WTC11 (cell line): ENCODE data around the gene KCNS3. TPM values are rescaled to one million over a fixed set of nuclear protein-coding genes. Genes with fewer than 3 reads are reported as not detected.

Source experiments
- ATAC-seq: fragments of 200-7000 bp; cut with Tn5 transposase; 2 replicates; pipeline ENCODE4 v1.10.0; 2021; ENCODE audit warnings: mild to moderate bottlenecking, moderate library complexity
- CTCF ChIA-PET: fragments of 300-600 bp; sonication (Branson Sonifier 250); formaldehyde crosslinking; loops from one replicate; lab custom pipeline; 2021; ENCODE audit warnings: antibody characterized with exemption; lab: Charles Lee
- POLR2A ChIA-PET: fragments of 350-600 bp; sonication (Branson Sonifier 250); formaldehyde crosslinking; loops from one replicate; lab custom pipeline; 2021; ENCODE audit warnings: antibody characterized with exemption; lab: Charles Lee
- DNase-seq: peaks from one replicate; pipeline ENCODE4 v3.0.0; 2021; ENCODE audit warnings: low spot score
- H3K27ac Mint-ChIP-seq: 2 replicates; pipeline ENCODE4 v1.8.0; 2021; ENCODE audit warnings: mixed read lengths
- H3K27me3 Mint-ChIP-seq: 2 replicates; pipeline ENCODE4 v1.8.0; 2021; ENCODE audit warnings: low read depth, mild to moderate bottlenecking, moderate library complexity, mixed read lengths
- H3K36me3 Mint-ChIP-seq: 2 replicates; pipeline ENCODE4 v1.8.0; 2021; ENCODE audit warnings: mixed read lengths
- H3K4me1 Mint-ChIP-seq: 2 replicates; pipeline ENCODE4 v1.8.0; 2022; ENCODE audit warnings: mixed read lengths
- H3K4me3 Mint-ChIP-seq: 2 replicates; pipeline ENCODE4 v1.8.0; 2021; ENCODE audit warnings: mild to moderate bottlenecking, moderate library complexity, mixed read lengths
- H3K9me3 Mint-ChIP-seq: 2 replicates; pipeline ENCODE4 v1.8.0; 2021; ENCODE audit warnings: mixed read lengths
- AFF4 ChIP-seq: sonication (generic); formaldehyde crosslinking; IDR thresholded peaks from 2 replicates; pipeline ENCODE4 v1.8.1; 2023; ENCODE audit warnings: mild to moderate bottlenecking, missing genetic modification reagents, borderline replicate concordance
- ERG ChIP-seq: fragments of 250-450 bp; sonication (Bioruptor Pico); IDR thresholded peaks from 2 replicates; pipeline ENCODE4 v1.8.0; 2021; ENCODE audit warnings: mild to moderate bottlenecking
- FOXP1 ChIP-seq: sonication (generic); formaldehyde crosslinking; IDR thresholded peaks from 2 replicates; pipeline ENCODE4 v1.8.0; 2022; ENCODE audit warnings: missing genetic modification reagents, mild to moderate bottlenecking, moderate library complexity, borderline replicate concordance
- JUN ChIP-seq: sonication (generic); formaldehyde crosslinking; IDR thresholded peaks from 2 replicates; pipeline ENCODE4 v1.8.0; 2023; ENCODE audit warnings: mild to moderate bottlenecking, missing genetic modification reagents
- MAX ChIP-seq: sonication (generic); formaldehyde crosslinking; IDR thresholded peaks from 2 replicates; pipeline ENCODE4 v1.8.0; 2022; ENCODE audit warnings: mild to moderate bottlenecking, missing genetic modification reagents
- NFYB ChIP-seq: sonication (generic); formaldehyde crosslinking; conservative IDR thresholded peaks from 2 replicates; pipeline ENCODE4 v1.8.0; 2022; ENCODE audit warnings: low read depth, missing genetic modification reagents
- OVOL2 ChIP-seq: fragments of 250-450 bp; sonication (Bioruptor Pico); IDR thresholded peaks from 2 replicates; pipeline ENCODE4 v1.9.0; 2021; ENCODE audit warnings: mild to moderate bottlenecking, borderline replicate concordance
- RELA ChIP-seq: sonication (generic); formaldehyde crosslinking; IDR thresholded peaks from 2 replicates; pipeline ENCODE4 v1.8.1; 2022; ENCODE audit warnings: missing genetic modification reagents, mild to moderate bottlenecking, borderline replicate concordance
- SMAD4 ChIP-seq: sonication (generic); formaldehyde crosslinking; IDR thresholded peaks from 2 replicates; pipeline ENCODE4 v1.8.0; 2022; ENCODE audit warnings: mild to moderate bottlenecking, missing genetic modification reagents
- TCF7 ChIP-seq: sonication (generic); formaldehyde crosslinking; IDR thresholded peaks from 2 replicates; pipeline ENCODE4 v1.8.0; 2022; ENCODE audit warnings: mild to moderate bottlenecking, low read depth, missing genetic modification reagents, moderate library complexity
- ZMAT4 ChIP-seq: fragments of 250-450 bp; sonication (Bioruptor Pico); IDR thresholded peaks from 2 replicates; pipeline ENCODE4 v1.9.0; 2021; ENCODE audit warnings: mild to moderate bottlenecking
- ZNF138 ChIP-seq: sonication (generic); formaldehyde crosslinking; conservative IDR thresholded peaks from 2 replicates; pipeline ENCODE4 v1.8.1; 2022; ENCODE audit warnings: mild to moderate bottlenecking, moderate library complexity, missing genetic modification reagents
- ZNF281 ChIP-seq: sonication (generic); formaldehyde crosslinking; IDR thresholded peaks from 2 replicates; pipeline ENCODE4 v1.8.0; 2023; ENCODE audit warnings: mild to moderate bottlenecking, missing genetic modification reagents
- ZNF423 ChIP-seq: fragments of 250-450 bp; sonication (Bioruptor Pico); IDR thresholded peaks from 2 replicates; pipeline ENCODE4 v2.1.2; 2022; ENCODE audit warnings: mild to moderate bottlenecking, moderate library complexity
- ZNF425 ChIP-seq: fragments of 250-450 bp; sonication (Bioruptor Pico); conservative IDR thresholded peaks from 2 replicates; pipeline ENCODE4 v1.9.0; 2021; ENCODE audit warnings: mild to moderate bottlenecking
- ZNF512 ChIP-seq: sonication (generic); formaldehyde crosslinking; IDR thresholded peaks from 2 replicates; pipeline ENCODE4 v1.8.1; 2022; ENCODE audit warnings: missing genetic modification reagents, borderline replicate concordance
- ZSCAN18 ChIP-seq: fragments of 250-450 bp; sonication (Bioruptor Pico); IDR thresholded peaks from 2 replicates; pipeline ENCODE4 v2.1.2; 2022; ENCODE audit warnings: mild to moderate bottlenecking, moderate library complexity
- total RNA-seq: library from RNA; stranded (reverse); gene quantifications from 3 replicates; pipeline ENCODE4 v1.2.3, GENCODE V29; 2021

The KCNS3 gene
- total RNA-seq, 1 experiment from 2014 or later = 25.2 TPM

GRCh38 chr2:17843457-17843856, 35.0 kb upstream of the KCNS3 start:
- DNase-seq (no peak), ATAC-seq (no peak)
- H3K4me3 Mint-ChIP-seq = no peak overlapping the region
- no peaks in the 10 kb centered on the region for H3K27me3 Mint-ChIP-seq
- no peak overlapping the region for H3K27ac Mint-ChIP-seq
- TF ChIP-seq ZMAT4 (CRISPR knock-in tag) (no peak), ZNF512 (no peak), RELA (CRISPR knock-in tag) (no peak), ZNF281 (CRISPR knock-in tag) (no peak), NFYB (CRISPR knock-in tag) (no peak), ERG (CRISPR knock-in tag) (no peak), MAX (CRISPR knock-in tag) (no peak), ZNF423 (no peak), ZSCAN18 (CRISPR knock-in tag) (no peak), TCF7 (CRISPR knock-in tag) (no peak), ZNF138 (CRISPR knock-in tag) (no peak), OVOL2 (CRISPR knock-in tag) (no peak), JUN (CRISPR knock-in tag) (no peak), AFF4 (no peak), FOXP1 (CRISPR knock-in tag) (no peak), ZNF425 (no peak), SMAD4 (CRISPR knock-in tag) (no peak)
- TF ChIP-seq, all 79 proteins: peak for 0
- H3K4me1 Mint-ChIP-seq = no peaks in the 10 kb centered on the region
- H3K9me3 Mint-ChIP-seq = no peaks in the 10 kb centered on the region
- ChIA-PET CTCF (interaction anchor here (0.6 kb wide), 1 partner anchor 90 kb away, joined by 3 read pairs; the partner anchor contains the start of genes GEN1 and SMC6), POLR2A (no interaction called here)
- no peaks in the 10 kb centered on the region for H3K36me3 Mint-ChIP-seq
